ENCODE results near the gene CCNG1.

DNA sequence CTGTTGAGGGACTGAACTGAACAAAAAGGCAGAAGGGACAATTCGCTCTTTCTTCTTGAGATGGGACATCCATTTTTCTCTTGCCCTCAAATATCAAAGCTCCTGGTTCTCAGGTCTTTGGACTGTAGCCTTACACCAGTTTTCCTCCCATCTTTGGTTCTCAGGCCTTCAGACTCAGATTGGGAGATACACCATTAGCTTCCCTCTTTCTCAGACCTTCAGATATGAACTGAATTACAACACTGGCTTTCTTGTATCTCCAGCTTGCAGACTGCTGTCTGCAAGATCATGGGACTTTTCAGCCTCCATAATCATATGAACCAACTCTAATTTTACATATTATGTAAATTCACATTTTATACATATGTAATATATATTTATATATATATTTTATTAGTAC lies 12.6 kb upstream of the CCNG1 start:
- TF ChIP-seq SPI1 (IDR thresholded peaks at IDR 0.05; ENCODE audit: low read depth, low read length): no peak
- TF ChIP-seq POLR2AphosphoS5 (IDR thresholded peaks at IDR 0.05; ENCODE audit: low read depth, low read length): no peak

Data from GM12891 (cell line).